NCI-H748 (cell line): ENCODE data around the gene RPL13.
"Not testable (repeated sequence)": the region's sequence is repeated elsewhere in the genome, so short reads cannot be mapped to it uniquely, and the experiment has no call there.

Experiments used
- DNase-seq: peaks from one replicate; lab custom pipeline; 2025; ENCODE audit not compliant: unreplicated experiment; lab: John Stamatoyannopoulos, UW

The RPL13 gene

DNA sequence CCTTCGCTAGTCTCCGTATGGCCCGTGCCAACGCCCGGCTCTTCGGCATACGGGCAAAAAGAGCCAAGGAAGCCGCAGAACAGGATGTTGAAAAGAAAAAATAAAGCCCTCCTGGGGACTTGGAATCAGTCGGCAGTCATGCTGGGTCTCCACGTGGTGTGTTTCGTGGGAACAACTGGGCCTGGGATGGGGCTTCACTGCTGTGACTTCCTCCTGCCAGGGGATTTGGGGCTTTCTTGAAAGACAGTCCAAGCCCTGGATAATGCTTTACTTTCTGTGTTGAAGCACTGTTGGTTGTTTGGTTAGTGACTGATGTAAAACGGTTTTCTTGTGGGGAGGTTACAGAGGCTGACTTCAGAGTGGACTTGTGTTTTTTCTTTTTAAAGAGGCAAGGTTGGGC lies 2.5 kb downstream of the RPL13 start:
- no peak for DNase-seq

- DNase-seq = no peak
These were observed 3.3 kb downstream of the RPL13 start for GRCh38 chr16:89563639-89564392.

- DNase-seq = no peak
These were observed 4.2 kb downstream of the RPL13 start for GRCh38 chr16:89564476-89565255.

DNA sequence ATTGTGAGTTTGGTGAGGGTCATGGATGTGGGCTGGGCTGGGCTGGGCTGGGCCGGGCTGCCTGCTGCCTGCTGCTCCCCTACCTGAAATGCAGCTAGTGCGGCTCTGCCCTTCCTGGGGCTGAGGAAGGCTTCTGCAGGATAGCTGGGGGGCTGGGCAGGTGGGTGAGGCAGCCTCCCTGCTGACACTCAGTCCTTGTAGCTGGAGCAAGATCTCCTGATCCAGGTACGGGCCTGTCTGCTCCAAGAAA lies 4.7 kb downstream of the RPL13 start:
- DNase-seq = no peak

GRCh38 chr16:89565506-89566372 lies 5.3 kb downstream of the RPL13 start:
- peak; percentile 14 for DNase-seq

DNA sequence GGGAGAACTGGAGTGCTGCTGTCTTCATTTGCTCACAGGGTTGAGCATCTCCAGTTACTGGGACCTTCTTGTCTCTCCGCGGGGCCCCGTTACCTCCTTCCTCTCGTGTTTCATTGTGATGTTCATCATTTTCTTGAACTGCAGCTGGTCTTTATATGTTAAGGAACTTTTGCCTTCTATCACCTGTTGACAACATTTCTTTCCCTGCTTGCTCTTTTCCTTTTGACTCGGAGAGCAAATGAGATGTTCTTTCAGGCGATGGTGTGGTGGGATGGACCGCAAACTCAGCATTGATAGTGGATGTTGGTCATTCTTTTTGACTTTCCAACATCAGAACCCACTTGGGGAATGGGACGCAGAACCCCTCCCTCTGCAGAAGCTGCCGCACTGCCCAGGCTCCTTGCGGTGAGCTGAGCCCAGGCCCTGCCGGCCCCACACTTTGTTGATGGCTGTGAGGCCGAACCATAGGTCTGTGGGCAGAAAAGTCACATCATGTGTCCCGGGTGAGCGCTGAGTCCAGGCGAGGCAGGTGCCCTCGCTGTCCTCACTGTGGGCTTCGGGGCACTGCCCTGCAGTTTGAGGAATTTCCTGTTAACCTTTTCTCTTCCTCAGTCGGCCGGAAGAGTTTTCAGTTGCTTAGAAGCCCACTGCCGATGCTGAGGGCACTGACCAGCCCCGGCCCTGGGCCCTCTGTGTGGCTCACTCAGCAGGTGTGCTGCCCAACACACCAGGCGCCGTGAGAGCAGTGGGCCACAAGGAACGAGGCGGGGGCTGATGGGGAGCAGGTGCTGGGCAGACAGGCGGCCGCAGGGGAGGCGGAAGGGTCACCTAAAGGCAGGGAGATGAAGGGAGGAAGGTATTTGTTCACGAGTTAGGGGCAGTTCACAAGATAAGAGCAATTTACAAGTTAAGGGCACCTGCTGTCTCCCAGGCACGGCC lies 7.4 kb downstream of the RPL13 start:
- DNase-seq = no peak

- DNase-seq = no peak
These were observed 9.2 kb downstream of the RPL13 start for GRCh38 chr16:89569506-89570341.

GRCh38 chr16:89570342-89570923 lies 10.0 kb downstream of the RPL13 start:
- no peak for DNase-seq

GRCh38 chr16:89570983-89571598 lies 10.6 kb downstream of the RPL13 start:
- not testable (repeated sequence) for DNase-seq

GRCh38 chr16:89571636-89572035 lies 11.2 kb downstream of the RPL13 start:
- no peak for DNase-seq

- DNase-seq = no peak
These were observed 11.6 kb downstream of the RPL13 start for GRCh38 chr16:89572073-89572484.

- DNase-seq = no peak
These were observed 12.2 kb downstream of the RPL13 start for GRCh38 chr16:89572485-89573205.

GRCh38 chr16:89573826-89574680 lies 13.6 kb downstream of the RPL13 start:
- no peak for DNase-seq

GRCh38 chr16:89574681-89575246 lies 14.3 kb downstream of the RPL13 start:
- DNase-seq = peak; percentile 76

GRCh38 chr16:89575247-89576152 lies 15.0 kb downstream of the RPL13 start, which contains the start of gene CPNE7:
TSS of gene CPNE7 (plus strand) at chr16:89575758. CDS start at chr16:89575898, 140 bp downstream.
- peak; percentile 55 for DNase-seq
